Ecto neural progenitor cell (in vitro differentiated cells): ENCODE data around the gene NTN3.
A peak's percentile ranks its signal among the peaks of the same experiment; 100 is the strongest.

Experiments used
- DNase-seq: peaks from one replicate; pipeline ENCODE4 v3.0.0-alpha.2; 2018; ENCODE audit warnings: low spot score

NTN3 gene

DNA sequence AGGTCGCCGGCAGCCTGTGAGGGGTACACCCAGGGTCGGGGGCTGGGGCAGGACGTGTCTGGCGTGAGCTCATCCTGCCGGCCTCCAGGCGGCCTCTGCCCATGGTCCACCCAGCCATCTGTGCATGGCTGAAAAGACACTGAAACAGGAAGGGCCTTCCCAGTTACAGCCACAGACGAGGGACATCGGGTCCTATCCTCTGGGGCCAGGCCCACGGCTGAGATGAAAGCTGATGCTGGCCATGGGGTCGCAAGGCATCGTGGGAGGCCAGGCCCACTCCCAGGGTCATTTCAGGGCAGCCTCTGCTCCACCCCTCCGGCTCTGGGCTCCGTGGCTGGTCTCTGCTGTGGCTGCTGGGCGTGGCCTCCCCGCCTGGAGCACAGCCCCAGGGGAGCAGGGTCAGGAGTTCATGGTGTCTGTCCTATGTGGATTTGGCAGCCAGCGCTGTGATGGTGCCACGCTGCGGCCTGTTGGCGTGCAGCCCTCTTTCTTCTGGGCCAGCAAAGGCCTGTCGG lies 26.1 kb downstream of the NTN3 start:
- no peak for DNase-seq

DNA sequence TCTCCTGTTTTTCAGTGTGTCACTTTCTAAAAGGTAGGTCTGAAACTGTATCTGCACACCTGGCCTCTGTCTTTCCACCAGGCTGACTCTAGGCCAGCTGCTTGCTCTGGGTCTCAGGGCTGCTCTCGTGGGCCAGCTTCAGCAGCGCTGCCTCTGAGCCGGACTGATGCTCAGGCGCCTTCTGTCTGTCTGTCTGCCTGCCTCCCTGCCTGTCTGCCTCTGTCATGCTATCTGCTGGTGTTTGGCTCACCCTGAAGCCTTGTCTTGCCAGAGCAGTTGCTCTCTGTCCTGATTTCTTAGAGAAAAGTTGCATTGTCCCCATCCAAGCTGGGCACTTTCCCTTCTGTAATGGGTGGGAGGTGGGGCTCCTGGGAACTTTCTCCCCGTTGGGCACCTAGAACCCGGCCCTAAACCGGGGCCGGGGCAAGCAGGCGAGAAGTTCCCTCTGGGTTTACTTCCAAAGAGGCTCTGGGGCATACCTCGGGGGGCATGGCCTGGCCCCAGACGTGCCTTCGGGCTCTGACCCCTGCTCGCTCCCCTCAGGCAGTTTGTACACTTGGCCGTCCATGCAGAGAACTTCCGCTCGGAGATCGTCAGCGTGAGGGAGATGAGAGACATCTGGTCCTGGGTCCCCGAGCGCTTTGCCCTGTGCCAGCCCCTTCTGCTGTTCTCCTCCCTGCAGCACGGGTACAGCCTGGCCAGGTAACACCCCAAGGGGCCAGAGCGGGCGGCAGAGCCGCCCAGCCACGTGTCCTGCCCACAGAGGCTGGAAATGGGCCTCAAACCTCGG lies 26.8 kb downstream of the NTN3 start:
- DNase-seq, result no peak

DNA sequence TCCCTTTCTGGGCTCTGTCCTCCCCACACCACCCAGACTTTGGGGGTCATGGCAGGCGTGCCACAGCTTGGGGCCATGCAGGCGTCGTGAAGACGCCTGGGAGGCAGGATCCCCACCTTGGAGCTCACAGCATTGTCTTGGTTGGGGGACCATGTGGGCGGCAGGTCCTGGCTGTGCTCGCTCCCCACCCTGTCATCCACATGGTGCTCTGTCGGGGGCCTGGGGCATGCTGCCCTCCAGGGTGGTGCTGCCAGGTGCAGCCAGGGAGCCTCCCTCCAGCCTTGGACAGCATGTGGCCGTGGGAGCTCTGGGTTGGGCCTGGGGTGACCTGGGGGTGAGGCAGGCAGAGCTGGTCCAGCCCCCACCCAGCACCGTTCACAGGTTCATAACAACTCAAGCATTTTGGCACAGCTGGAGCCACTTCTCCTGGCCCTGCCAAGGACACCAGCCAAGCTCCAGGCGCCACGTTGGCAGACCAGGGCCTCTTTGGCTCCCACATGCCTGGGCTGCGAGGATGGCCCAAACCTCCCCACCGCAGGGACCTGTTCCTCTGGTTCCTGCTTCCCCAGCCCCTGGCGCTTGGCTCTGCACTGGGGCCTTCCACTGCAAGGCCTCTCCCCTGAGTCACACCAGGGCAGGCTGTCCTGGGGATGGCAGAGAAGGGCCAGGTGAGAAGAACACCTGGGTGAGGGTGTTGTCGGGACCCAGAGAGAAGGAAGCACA lies 27.6 kb downstream of the NTN3 start:
- no peak for DNase-seq

DNA sequence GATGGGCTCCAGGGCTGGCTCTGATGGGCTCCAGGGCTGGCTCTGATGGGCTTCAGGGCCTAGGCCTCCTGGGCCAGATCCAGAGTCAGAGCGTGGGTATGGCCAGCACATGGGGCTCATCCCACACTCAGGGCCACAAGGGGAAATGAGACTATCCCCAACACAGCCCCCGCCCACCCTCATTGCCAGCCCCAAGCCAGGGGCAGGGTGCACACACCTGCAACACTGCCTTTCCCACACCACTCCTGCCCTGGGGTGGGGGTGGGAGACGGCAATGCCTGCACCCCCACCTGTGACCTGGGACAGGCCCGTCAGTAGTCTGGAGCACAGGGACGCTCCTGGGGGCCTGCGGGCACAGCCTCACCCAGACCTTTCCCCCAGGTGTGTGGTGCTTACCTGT lies 28.4 kb downstream of the NTN3 start:
- DNase-seq, result no peak

DNA sequence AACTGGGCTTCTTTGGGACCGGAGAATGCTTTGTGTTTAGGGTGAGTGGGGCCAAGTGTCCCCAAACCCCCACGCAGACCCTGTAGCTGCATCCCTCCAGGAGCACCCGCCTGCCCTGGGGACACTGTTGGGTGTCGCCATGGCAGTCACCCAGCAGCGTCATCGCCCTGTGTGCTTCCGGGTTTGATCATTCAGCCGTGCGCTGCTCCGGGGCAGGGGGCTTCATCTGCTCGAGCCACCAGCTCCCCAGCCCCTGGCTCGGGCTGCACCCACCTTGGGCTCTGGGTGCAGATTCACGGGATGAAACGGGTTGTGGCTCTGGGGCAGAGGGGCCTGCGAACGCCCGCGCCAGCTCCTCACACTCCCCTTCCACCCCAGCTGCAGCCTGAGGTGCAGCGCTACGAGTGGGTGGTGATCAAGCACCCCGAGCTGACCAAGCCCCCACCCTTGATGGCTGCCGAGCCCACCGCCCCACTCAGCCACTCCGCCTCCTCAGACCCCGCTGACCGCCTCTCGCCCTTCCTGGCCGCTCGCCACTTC lies 28.9 kb downstream of the NTN3 start:
- no peak for DNase-seq

DNA sequence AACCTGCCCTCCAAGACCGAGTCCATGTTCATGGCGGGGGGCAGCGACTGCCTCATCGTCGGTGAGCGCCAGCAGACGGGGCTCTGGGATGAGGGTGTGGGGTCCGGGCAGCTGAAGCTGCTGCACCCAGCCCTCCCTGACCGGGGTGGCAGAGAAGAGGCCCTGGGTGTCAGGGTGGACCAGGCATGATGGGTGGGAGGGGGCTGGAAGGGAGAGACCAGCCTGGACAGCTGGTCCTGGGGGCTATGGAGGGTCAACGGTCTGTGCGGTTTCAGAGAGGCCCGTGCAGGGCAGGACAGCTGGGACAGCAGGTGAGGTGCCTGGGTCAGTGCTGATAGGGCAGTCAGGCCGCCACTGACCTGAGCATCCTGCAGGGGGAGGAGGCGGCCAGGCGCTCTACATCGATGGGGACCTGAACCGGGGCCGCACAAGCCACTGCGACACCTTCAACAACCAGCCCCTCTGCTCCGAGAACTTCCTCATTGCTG lies 29.4 kb downstream of the NTN3 start:
- DNase-seq, result no peak

DNA sequence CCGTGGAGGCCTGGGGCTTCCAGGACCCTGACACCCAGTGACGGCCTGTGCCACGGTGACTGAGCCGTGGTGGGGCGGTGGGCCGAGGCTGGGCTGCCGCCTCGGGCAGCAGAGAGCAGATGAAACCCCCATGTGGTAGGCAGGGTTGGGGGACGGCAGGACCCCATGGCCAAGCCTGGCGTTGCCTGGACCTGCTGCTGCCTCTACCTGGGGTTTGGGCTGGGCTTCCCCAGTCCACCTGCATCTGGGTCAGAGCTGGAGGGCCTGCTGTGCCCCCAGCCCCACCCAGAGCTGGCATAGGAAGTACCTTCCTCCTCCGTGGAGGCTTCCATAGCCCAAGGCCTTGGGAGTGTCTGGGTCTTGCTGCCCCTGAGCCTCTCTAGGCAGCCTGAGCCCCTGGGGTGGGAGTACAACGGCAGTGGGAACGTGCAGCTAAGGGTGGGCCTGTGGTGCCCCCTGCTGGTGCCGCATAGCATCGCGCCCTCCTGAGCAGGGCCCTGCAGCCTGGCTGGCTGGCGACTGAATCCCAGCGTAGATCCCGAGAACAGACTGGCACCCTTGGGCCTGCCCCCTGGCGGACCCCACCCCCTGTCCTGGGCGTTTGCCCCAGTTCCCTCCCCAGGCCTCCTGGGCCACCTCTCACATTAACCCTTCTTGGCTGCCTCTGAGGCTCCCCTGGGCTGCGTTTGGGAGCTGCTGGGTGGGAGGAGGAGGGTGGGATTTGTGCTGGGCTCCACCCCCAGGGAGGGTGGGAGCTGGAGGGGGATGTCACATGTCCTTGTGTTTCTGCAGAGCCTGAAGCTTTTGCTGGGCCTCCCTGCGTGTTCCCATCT lies 30.0 kb downstream of the NTN3 start:
- DNase-seq, result peak; percentile 95

DNA sequence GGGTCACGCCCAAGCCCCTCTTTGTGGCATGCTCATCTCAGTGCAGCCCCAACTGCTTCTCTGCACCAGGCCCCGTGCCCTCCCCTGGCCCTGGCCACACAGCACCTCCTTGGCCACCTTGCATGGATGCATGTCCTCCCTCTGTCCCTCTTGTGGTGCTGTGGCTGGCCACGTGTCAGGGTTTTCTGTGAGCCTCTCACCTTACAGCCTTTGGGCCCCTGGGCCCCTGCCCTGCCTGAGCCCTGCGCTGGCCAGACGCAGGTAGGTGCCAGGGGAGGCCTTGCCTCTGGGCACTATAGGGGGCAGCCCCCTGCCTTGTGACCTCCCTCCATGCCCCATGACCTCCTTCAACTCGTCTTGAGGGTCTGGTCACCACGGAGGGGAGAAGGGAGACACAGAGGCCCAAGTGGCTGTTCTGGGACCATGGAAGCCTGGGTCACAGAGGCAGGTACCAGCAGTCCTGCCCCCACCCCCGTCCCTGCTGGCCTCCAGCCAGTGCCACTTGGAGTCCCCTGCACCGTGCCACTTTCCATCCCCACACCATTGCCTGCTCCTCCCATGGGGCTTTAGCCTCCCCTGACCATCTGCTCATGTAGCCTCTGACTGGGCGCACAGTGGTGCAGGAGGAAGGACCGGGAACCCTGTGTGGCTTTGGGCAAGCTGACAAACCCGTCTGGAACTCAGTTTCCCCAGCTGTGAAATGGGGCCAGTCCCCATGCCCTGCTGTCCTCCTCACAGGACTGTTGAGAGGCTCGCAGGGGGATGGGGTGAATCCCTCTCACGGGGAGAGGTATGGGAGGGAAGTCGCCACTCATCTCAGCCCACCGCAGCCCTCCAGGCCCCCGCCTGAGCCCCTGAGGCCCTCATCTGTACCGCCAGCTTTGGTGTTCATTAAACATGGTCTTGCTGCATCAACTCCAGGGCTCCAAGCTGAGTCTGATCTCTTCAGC lies 31.1 kb downstream of the NTN3 start:
- DNase-seq, result no peak

DNA sequence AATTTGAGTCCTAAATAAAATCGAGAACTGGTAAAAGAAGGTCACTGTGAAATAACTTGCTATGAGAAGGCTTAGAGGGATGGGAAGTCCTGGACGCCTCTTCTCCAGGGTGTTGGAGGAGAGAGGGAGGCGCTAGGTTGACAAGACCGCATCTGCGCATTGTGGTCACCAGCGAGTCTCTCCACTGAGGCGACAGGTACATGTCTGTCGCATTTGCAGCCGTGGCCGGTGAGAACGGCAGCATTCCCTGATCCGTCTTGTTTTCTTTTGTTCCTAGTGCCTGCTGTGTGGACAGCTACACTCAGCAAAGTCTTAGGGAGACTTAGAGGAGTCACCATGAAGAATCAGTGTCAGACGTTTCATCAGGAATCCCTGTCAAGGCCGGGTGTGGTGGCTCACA lies 34.6 kb downstream of the NTN3 start:
- no peak for DNase-seq

DNA sequence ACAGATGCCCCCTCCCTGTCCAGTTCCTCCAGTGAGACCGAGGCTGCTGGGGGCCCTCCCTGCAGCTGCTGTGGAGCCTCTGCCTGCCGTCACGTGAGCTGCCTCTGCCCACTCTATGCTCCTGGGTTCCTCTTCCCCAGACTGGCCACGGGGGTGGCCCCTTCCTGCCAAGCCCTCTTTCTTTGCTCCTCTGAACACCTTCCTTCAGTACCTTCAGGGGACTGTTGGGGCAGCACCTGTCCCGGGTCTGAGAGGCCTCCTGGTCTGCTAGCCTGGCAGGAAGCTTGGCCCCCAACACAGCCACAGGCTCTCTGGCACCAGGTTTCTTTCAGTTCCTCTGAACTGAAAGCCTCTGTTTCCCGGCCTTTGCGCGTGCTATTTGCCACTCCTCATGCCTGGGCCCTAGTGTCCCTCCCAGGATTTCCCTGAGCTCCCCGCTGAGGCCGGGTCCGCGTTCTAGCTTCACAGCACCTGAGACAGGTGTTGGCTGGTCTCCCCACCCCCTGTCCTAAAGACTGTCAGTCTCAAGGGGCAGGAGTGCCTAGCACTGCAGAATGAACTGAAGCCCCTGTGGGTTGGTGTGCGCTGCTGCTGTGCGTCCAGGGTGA lies 36.1 kb downstream of the NTN3 start:
- no peak for DNase-seq

DNA sequence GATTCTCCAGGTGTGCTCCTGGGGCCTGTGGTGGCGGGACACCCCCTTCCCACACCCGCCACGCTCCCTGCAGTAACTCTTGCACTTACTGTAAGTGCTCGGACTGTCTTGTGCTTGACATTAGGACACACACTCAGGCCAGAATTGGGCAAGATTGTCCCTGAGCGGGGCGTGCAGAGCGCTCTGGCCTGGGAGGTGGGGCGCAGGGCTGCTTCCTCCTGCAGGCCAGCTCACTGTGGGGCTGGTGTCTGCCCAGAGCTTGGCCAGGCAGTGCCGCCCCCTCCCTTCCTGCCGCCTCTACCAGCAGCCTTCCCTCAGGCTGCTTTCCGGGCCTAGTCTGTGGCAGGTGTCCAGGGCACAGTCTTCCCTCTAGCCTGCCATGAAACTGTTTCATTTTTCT lies 36.6 kb downstream of the NTN3 start:
- no peak for DNase-seq

DNA sequence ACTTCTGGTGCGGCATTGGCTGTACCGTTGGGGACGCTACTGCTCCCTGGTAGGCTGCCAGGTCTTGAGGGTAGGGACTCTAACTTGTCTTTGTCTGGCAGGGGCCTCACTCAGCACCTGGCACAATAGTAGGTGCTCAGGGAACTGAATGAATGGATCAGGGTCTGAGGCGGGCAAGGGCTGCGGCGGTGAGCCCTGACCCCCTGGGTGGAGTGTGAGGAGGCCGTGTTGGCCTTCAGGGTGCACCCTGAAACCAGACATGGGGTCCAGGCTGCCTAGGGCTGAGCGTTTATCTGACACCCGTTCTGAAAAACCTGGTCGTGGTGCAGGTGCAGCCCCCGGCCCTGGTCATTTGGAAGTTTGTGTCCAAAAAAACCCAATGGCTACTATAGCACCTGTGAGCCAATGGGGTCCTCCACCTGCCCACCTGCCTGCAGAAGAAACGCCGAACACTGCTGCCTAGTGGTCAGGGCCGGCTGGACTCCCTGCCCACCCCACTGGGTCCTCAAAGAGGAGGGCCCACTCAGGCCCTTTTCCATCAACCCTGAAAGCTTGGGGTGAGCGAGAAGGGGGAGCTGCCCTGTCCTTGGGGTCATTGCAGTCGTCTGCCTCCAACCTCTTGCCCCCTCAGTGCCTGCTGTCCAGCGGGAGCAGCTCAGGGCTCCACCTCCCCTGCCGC lies 37.8 kb downstream of the NTN3 start:
- DNase-seq, result no peak

DNA sequence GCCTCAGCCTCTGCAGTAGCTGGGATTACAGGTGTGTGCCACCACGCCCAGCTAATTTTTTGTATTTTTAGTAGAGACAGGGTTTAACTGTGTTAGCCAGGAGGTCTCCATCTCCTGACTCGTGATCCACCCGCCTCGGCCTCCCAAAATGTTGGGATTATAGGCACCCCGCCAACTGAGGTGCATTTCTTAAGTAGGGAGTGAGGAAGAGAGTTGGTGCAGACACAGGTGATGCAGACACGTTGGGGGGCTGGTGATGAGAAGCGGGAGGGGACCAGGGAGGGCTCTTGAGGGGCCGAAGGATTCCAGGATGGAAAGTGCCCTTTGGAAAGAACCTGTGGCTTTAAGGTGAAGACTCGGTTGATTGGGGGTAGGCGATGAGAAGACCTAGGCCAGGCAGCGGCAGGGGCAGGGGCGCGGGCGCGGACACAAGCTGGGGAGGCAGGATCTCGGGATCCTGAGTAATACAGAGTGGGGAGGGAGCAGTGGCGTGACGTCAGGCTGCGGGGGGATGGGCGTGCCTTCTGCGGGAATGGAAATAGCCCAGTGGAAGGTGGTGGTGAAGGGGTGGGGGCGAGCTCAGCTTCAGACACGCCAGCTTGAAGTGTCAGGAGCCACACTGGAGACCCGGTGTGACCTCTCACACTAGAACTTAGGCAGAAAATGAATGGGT lies 40.2 kb downstream of the NTN3 start:
- DNase-seq, result no peak

DNA sequence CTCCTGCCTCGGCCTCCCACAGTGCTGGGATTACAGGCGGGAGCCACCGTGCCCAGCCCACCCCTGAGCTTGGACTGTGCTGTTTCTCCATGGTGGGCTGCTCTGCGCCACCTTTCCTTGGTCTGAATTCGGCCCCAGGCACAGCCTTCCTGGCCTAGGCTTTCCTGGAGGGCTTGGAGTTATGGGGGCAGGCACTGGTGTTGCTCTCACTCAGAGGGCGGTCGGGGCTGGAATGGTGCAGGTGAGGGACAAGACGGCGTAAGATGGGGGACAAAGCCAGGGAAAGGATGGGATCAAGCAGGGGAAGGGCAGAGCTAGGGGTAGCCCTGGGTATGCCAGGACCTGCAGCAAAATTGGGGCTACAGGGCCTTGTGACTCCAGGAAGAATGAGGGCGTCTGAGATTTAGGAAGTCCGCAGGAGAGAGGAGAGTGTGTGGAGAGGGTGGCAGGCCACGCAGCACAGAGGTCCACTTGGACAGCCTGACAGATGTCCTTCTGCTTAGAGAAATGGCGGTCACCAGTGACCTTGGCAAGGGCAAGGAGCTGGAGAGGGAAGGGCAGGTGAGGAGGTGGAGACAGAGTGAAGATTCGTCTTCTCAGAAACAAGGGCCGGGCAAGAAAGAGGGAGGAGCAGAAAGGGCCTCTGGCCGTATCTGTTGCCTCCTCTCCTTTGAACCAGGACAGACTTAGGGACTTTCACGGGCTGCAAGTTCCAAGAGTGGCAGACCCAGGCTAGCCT lies 41.1 kb downstream of the NTN3 start:
- no peak for DNase-seq

DNA sequence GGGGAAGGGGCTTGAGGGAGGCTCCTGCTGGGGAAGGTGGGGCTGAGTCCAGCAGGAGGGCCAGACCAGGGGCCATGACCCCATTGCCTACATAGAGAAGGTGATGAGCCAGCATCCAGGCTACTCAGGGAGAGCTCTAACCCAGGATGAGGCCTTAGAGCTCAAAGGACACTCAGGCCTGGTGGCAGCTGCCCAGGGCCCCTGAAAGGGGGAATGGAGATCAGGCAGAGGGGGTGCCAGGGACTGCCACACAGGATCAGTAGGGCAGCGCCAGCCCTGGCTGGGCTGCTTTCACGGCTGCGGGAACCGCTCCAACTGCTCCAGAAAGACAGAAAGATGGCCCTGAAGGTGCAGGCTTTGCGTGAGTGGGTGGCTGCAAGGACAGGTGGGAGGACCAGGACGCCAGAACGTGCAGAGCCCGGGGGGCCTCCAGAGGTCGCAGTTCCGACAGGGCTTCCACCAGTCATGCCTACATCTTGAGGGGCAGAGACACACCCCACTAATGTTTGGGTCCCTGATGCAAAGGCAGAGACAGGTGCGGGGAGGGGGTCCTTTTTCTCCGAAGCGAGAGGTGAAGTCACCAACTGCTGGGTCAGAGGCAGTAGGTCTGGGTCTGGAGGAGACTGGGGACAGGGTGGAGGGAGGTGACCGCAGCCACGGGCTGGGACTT lies 41.8 kb downstream of the NTN3 start:
- no peak for DNase-seq

DNA sequence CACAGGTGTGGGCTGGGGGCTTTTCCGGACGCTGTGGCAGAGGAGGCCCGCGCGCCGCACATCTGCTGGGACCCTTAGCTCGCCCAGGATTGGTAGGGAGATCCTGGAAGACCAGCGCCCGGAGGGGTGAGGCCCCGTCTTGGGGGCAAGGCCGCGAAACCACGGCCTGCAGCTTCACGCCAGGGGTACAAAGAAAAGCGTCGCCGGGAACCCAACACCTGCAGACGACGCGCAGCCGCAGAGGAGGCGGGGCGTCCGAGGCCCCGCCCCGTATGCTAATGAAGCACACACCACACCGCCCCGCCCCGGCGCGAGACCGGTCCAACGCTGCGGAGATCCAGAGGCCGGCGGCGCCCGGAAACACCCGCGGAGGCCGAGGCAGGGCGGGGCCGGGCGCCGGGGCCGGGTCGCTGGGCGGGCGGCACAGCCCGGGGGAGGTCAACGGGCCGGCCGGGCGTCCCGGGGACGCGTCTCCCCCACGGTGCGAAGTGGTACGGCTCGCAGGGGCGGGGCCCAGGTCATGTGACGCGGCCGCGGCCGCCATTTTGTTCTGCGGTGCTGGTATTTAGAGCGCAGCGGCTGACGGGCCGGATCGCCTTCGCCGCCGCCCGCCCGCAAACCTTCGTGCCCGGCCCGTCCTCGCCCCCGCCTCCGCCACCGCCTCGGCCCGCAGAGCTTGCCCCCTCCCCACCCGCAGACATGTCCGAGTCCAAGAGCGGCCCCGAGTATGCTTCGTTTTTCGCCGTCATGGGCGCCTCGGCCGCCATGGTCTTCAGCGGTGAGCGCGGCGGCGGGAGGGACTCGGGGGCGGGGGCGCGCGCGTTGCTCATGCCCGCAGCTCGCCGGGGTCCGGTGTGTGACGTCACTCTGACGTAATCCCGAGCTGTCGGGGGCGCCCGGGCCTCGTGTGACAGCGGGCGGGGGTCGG lies 42.6 kb downstream of the NTN3 start, which contains the start of gene ATP6V0C:
Gene ATP6V0C, plus strand, starts transcription at position 548 of the 928 bp plus-strand sequence. Its CDS starts 152 bp downstream, at position 700.
- DNase-seq, result peak; percentile 96
